Stimulated activated CD4-positive, alpha-beta T cell treated with anti-CD3 and anti-CD28 coated beads, Interleukin-15, amount 100 ng/mL, for 48 hours (primary cell): Measurements from ENCODE around the gene ZNF574.
"Not testable (repeated sequence)": the region's sequence is repeated elsewhere in the genome, so short reads cannot be mapped to it uniquely, and the experiment has no call there.

ENCODE experiments used
- DNase-seq, 2 donors: peaks; one replicate each; pipeline ENCODE4 v3.0.0-alpha.2; 2020; ENCODE audit warnings: low read depth in 2 of 2

The ZNF574 gene

GRCh38 chr19:42075616-42076379 is at the start of gene ZNF574:
Gene ZNF574 (plus strand): TSS chr19:42076166. CDS start chr19:42078607, 2,441 bp downstream.
- DNase-seq: peak; percentile 97

GRCh38 chr19:42028304-42029216 is 47.4 kb upstream of the ZNF574 start:
- peak in 1 of 2 donors; percentile 30 for DNase-seq

- no peak for DNase-seq
These were observed 45.1 kb upstream of the ZNF574 start for GRCh38 chr19:42030645-42031440.

GRCh38 chr19:42032431-42032830 is 43.5 kb upstream of the ZNF574 start:
- no peak for DNase-seq

GRCh38 chr19:42033413-42033812 is 42.6 kb upstream of the ZNF574 start:
- DNase-seq: no peak

GRCh38 chr19:42034640-42035391 is 41.1 kb upstream of the ZNF574 start:
- peak; percentile 47 to 66 for DNase-seq

GRCh38 chr19:42037649-42038048 is 38.3 kb upstream of the ZNF574 start:
- DNase-seq: no peak

- no peak for DNase-seq
These were observed 37.3 kb upstream of the ZNF574 start for GRCh38 chr19:42038666-42039065.

GRCh38 chr19:42040031-42040430 is 35.9 kb upstream of the ZNF574 start:
- no peak for DNase-seq

- not testable (repeated sequence) for DNase-seq
These were observed 35.5 kb upstream of the ZNF574 start for GRCh38 chr19:42040491-42040890.

- DNase-seq: no peak
These were observed 33.4 kb upstream of the ZNF574 start for GRCh38 chr19:42042455-42043170.

- no peak for DNase-seq
These were observed 30.4 kb upstream of the ZNF574 start for GRCh38 chr19:42045575-42045974.

GRCh38 chr19:42048992-42049391 is 27.0 kb upstream of the ZNF574 start:
- DNase-seq: no peak

GRCh38 chr19:42051166-42052115 is 24.5 kb upstream of the ZNF574 start:
- peak; percentile 45 to 60 for DNase-seq

GRCh38 chr19:42052241-42052863 is 23.6 kb upstream of the ZNF574 start:
- no peak for DNase-seq

GRCh38 chr19:42053037-42053935 is 22.7 kb upstream of the ZNF574 start:
- DNase-seq: no peak

- DNase-seq: no peak
These were observed 21.8 kb upstream of the ZNF574 start for GRCh38 chr19:42054205-42054604.

GRCh38 chr19:42057846-42058245 is 18.1 kb upstream of the ZNF574 start:
- DNase-seq: no peak
